GM21526 (cell line): ENCODE results near the gene TOR1AIP2.
A peak's percentile ranks its signal among the peaks of the same experiment; 100 is the strongest.

Source experiments
- ATAC-seq: cut with Tn5 transposase; IDR thresholded peaks from one replicate; pipeline ENCODE4 v1.9.1; 2021; ENCODE audit warnings: moderate library complexity; ENCODE audit not compliant: unreplicated experiment, low FRiP score

TOR1AIP2 gene

DNA sequence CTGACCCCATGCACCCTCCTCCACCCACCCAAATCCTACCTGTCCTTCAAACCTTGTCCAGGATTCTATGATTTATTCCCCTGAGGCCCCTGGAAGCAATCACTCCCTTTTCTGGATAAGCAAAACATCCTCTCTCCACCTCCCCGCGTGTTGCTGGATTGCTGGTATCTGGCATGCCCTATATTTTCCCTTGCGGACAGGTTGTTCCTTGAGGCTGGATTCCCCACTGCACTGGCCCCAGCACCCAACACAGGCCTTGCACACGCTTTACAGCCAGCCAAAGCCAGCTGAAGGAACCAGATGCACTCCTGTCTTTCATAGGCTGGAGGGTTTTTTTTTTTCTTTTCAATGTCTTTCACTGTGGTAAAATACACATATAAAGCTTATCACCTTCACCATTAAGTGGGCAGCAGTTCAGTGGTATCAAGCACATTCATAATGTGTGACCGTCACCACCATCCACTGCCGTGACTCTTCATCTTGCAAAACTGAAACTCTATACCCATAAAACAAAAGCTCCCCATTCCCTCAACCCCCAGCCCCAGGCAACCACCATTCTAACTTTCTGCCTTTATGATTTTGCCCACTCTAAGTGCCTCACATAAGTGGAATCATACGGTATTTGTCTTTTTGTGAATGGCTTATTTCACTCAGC lies 50.9 kb downstream of the TOR1AIP2 start:
- ATAC-seq: no peak

DNA sequence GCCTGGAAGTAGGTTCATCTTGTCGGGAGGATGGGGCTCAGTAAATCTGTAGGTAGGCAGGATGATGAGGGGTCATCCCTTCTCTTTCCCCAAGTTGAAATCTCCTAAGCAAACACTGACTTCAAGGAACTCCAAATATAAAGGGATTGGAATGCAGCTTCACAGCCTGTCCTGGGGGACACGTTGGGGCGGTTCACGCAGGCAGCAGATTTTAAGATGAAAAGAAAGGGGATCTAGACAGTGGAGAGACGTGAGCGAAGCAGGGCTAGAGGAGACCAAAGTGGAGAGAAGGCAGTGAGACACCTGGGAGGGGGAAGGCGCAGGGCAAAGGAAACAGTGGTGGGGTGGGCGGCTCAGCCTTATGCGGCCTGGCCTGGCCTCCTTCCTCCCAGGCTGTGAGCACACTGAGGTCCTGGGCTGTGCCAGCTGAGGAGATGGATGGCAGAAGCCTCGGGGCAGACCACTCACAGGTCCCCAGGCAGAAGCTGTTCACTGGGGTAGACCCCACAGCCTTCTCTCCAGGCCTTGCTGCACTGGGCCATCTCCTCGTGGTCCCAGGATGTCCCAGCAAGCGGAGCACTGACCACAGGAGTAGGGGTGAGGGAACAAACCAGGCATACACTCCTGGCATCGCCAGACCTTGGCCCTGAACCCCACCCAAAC lies 51.7 kb downstream of the TOR1AIP2 start:
- no peak for ATAC-seq

DNA sequence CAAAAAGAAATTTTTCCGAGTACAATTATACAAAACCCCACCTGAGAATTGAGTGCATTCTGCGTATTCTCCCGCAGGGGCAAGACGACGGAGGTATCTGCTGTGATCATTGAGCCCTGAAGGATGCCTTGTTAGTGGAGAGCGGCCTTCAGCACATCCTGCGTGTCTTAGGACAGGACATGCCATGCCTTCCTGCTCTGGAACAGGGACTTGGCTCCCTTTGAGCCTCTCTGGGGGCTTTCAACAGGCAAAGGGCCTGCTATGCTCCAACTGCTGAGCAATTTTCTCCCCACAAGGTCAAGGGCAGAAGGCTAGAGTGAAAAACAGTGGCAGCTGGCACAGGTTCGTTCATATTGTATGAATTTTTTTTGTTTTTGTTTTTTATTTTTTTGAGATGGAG lies 52.4 kb downstream of the TOR1AIP2 start:
- no peak for ATAC-seq

DNA sequence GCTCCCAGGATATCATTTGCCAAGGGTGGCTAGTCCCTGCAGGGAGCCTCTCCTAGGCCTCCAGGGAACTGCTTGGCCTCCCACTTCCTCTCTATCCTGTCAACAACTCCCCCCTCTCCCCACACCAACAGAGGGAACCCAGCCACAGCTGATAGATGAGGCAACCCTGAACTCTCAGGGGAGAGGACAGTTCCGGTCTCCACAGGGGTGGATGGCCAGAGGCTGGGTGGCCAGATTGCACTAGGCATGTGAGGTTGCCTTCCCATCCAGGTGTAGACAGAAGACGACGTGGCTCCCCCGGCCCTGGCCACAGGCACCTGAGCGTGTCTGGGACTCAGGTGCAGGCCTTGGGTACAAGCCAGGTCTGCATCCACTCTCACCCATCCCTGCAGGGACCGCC lies 53.3 kb downstream of the TOR1AIP2 start:
- ATAC-seq: no peak

DNA sequence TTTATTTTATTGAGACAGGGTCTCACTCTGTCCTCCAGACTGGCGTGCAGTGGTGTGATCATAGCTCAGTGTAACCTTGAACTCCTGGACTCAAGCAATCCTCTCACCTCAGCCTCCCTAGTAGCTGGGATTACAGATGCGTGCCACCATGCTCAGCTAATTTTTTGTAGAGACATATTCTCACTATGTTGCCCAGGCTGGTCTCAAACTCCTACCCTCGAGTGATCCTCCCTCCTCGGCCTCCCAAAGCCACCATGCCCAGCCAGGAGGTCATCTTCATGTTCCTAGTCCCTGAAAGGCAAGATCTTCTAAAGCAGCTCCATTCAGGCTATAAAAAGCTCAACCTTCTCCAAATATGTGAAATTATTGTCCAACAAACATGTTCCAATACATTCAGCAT lies 53.9 kb downstream of the TOR1AIP2 start:
- no peak for ATAC-seq

DNA sequence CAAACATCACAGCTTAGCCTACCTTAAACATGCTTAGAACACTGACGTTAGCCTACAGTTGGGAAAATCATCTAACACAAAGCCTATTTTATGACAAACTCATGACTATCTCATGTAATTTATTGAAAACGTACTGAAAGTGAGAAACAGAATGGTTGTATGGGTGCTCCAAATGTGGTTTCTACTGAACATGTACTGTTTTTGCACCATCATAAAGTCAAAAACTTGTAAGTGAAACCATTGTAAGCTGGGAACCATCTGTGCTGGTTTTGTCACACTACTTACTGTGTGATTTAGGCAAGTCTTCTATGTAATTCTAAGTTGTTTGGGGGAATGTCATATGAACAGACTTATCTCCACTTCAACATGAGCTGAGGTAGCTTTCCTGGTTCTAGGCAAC lies 55.5 kb downstream of the TOR1AIP2 start:
- ATAC-seq: no peak

DNA sequence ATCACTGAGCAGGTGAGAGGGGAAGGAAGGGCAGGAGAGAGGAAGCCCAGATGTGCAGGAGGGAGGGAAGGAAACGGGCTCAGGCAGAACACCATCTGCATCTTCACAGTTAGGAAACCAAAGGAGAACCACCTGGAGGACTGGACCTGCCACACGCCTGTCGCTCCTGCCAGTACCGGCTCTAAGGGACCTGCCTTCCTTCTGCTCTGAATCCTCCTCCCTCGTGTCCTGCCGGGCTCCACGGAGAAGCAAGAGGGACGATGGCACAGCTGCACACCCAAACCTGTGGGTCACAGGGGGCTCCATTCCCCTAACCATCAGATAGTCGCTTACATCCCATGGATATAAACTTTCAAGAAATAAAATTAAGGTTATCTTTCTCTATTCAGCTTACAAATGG lies 56.1 kb downstream of the TOR1AIP2 start:
- no peak for ATAC-seq

DNA sequence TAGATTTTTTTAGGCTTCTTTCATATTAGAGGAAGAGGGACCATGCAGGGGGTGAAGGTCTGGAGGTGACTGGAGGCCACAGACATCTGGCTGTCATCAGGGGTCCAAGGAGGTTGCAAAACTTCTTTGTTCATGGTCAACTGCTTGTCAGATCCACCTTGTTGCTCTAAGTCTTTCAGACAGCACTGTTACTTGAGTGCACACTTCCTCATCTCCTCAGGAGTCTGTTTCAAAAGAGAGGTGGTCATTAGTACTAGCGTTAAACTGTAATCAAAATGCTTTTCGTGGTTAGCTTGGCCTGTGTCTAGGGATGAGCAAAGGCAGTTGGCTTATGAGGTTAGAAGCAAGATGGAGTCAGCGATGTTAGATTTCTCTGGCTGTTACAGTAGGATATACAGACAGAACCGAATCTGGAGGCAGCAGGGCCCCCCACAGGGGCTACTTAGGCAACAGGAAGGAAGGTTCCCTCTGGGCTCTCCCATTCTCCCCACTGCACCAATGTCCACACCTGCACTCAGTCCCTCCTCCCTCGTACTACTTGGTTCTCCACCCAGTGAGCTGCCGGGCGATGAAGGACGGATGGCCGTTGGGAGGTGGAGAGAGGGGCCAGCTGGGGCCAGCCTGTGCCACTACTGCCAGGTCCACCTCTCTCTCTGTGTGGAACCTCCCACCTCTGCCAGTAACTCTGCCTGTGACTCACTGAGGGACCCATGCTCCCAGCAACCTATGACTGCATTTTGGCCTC lies 57.2 kb downstream of the TOR1AIP2 start:
- no peak for ATAC-seq

DNA sequence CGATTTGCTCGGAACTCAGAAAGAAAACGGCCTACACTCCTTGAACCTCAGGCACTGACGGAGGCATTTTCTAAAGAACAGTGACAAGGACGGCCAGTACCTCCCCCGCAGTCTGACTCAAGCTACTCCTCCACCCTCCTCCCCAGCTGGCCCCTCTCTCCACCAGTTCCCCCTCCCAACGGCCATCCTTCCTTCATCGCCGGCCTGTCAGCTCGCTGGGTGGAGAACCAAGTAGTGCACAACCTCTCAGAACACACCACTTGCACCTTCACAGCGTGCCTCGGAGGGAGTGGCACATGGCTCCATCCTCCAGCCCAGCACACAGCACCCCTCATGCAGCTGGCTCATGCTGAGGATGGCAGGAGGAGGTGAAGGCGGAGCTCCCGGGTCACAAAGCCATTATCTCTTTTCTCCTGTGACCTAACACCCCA lies 58.8 kb downstream of the TOR1AIP2 start:
- no peak for ATAC-seq

DNA sequence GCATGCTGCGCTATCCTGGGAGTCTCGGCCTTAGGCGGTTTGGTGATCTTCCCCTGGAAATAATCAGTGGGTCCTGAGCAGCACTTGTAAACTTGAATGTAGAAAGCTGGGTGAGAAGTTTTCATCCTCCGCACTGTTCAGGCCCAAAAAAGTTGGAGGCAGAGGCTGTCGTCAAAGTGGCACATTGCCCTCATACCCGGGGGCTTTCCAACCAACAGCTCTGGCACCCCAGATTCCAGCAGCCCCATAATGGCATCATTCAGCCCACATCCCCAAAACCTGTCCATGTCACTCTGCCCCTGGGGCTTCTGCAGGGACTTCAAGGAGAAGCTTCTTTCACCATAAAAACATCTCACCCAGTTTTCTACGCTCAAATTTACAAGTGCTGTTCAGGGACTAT lies 59.3 kb downstream of the TOR1AIP2 start:
- no peak for ATAC-seq

DNA sequence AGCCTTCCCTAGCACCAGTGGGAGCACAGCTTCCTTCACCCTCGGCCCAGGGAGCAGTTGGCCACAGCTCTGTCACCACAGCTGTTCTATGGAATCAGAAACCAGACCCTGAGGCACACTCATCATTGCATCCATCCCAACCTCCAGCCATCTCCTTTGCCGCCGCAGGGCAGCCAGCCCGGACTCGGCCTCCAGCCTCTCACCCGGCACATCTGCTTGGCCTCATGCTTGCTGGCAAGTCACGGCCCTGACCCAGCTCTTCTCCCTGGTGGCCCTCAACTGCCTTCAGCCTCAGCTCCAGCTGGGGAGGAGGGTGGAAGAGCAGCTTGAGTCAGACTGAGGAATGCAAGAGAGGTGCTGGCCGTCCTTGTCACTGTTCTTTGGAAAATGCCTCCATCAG lies 59.8 kb downstream of the TOR1AIP2 start:
- no peak for ATAC-seq

DNA sequence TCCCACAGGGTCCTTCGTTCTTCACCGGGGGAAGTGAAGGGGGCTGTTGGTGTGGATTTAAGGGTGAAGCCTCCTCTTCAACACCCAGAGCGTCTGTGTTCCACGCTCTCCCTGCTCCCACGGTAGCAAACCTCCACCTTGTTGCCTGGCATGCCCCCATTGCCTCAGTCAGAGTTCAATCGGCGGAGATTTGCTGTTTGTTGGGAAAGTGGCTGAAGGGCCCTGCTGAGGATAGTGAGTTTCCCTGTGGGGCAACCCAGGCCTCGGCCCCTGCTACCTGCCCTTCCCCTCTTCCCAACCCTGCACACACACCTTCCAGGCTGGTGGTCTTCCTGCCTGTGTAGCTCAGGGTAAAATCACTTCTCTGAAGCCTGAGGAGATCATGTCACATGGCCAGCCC lies 60.5 kb downstream of the TOR1AIP2 start:
- ATAC-seq: no peak

DNA sequence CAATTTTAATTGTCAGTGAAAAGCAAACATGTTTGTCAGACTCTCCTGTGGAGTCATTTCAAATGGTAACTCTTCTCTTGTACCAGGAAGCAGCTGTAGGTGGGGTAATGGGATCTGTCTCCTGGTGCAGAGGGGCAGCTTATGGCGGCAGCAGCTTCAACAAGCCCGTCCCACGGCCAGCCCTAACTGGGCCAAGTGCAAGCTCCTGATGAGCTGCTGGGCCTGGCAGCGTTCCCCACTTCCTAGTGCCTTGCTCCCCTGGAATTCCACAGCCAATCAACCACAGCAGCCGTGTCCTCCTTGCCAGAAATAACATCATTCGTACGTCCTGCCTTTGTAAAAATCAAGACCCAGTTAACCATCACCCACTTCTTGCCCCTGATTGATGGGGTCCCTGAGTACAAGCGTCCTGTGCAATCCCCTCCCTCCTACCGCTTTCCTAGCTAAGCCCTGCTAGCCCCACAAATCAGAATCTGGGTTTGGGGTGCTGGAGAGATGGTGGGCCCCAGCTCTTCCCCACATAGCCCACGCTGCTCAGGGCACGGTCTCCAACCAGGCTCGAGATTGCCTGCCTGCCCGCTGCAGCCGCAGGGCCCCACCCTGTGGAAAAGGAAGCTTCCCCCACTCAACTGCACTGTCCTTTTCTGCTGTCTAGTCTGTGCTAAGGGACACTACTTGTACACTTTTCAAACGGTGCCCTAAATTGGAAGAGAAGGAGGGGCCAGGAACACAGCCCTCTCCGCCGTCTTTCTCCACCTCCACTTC lies 61.2 kb downstream of the TOR1AIP2 start:
- no peak for ATAC-seq

DNA sequence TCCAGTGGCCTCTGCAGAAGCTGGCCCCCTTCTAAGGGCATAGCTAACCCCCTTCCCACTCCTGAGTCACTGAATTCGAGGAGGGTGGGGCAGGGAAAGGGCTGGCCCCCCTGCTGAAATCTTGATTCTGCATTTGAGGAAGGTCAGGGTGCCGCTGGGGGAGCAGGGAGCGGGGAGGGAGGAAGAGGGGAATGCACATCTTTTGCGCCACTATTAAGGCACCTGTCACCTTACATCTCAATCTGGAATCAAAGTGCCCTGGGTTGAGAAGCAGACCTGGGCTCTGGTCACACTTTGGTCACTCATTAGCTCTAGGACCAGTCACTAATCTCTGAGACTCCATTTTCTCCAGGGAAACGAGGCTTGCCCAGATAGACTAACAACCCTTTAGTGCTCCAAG lies 62.0 kb downstream of the TOR1AIP2 start:
- ATAC-seq: no peak

DNA sequence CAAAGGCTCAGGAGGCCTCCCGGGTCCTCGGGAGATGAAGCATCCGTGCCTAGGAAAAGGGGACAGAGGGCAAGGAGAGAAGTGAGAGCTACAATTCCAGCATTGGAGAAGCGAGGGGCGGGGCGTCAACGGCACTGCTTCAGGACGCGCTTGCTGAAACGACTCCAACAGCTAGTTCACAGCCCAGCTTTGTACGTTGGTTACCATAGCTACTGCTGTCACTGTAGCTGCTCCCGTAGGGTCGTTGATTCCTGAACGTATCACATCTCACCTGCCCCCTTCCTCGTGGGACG lies 63.1 kb downstream of the TOR1AIP2 start:
- ATAC-seq: no peak

DNA sequence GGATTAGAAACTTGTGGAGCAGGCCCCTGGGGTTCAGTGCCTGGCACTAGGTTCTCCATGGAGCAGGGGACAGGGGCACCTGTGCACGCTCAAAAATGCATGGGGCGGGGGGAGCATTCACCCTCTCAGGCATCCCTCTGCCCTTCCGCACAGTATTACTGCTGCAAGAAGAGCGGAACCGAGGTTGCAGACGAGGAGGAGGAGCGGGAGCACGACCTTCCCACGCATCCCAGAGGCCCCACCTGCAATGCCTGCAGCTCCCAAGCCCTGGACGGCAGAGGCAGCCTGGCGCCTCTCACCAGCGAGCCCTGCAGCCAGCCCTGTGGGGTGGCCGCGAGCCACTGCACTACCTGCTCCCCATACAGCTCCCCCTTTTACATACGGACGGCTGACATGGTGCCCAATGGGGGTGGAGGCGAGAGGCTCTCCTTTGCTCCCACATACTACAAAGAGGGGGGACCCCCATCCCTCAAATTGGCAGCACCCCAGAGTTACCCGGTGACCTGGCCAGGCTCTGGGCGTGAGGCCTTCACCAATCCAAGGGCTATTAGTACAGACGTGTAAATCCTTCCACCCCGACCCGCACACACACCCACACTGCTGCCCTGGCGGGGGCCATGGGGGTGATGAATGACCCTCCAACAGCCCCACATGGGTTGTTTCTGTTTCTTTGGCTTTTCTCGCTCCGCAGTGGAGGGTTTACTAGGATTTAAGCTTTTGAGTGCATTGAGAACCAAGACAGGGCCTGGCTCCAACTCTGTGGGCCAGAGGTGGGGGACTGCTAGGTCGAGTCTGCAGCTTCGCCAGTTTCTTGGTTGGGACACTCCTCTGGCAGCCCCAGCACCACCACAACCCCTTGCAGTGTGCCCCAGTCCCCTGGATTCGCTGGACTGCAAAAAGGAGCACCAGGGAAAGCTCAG lies 63.7 kb downstream of the TOR1AIP2 start:
- ATAC-seq: no peak

DNA sequence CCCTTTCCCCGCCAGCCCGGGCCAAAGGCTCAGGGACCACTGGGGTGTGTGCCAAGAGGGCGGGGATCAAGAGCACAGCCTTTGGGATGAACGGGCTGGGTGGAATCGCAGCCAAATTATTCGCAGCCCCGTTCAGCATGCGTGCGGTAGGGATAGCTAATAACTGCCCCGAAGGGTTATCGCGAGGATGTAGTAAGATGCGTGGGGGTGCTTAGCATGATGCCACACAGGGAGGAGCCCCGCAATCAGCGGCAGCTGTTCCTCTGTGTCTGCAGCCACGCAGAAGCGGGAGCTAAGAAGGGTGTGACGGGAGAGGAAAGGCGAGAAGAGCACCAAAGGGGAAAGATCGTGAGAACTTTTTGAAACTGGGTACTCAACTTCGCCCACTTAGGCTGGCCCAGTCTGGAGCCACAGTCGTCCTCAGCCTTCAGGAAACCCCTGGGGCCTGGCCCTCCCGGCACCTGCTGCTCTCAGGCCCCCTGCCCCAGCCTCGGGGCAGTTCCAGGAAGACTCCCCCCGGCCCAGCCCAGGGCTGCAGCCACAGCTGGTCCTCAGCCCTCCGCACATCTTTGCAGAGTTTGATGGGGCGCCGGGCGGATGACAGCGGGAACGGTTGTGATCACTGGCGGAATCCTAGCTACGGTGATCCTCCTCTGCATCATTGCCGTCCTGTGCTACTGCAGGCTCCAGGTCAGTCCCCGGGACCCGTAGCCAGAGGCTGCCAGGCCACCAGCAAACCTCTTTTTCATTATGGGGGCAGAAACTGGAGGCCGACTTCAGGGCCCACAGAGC lies 64.9 kb downstream of the TOR1AIP2 start:
- no peak for ATAC-seq

DNA sequence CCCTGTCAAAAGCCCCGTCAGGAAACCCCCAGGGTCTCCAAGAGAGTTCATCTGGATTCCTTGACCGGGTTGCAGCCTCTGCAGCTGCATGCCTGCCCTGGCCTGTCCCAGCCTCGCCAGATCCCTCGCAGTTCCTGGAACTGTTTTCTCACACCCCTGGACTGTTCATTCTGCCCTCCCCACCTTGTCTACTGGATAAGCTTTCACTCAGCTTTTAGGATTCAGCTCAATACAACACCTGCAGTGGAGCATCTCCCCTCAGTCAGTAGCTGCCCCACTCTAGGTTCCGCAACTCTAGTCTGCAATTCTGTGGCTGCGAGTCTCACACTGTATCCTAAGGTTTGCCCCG lies 67.3 kb downstream of the TOR1AIP2 start:
- no peak for ATAC-seq

DNA sequence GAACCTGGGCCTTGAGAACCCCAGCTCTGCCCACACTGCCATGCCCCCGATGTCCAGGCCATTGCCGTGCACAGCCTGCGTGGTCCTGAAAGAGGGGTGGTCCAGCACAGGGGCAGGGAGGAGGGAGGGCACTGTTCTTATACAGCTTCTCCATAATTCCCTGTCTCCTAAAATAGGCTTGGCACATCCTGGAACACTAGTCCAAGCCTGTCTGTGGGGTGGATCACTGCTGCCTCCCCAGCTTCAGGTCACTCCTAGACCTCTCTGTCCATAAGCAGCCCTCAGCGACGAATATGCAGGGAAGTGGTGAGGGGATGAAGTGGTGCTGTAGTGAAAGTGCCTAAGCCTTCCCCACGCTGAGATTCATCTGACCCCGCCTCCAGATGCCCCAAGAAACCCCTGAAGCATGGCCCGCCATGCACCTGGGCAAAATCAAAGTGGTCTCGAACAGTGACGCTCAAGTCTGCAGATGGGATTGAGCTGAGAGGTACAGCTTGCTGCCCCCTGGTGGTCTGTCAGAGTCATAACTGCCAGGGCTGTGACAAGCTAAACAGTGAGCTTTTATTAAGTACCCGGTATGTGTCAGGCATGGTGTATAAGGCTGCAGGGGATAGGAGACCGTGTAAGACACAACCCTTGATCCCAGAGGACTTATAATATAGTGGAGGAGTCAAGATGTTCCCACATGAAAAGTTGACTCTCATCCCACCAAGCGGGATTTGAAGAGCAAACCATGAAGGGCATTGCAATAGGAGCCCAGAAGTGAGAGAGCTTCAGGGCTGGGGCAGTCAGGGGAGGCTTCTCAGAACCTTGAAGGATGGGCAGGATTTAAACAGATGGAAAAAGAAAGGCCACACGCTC lies 67.9 kb downstream of the TOR1AIP2 start:
- ATAC-seq: peak; percentile 64
